ENCODE measurements around the gene KANK4.

KANK4 gene

DNA sequence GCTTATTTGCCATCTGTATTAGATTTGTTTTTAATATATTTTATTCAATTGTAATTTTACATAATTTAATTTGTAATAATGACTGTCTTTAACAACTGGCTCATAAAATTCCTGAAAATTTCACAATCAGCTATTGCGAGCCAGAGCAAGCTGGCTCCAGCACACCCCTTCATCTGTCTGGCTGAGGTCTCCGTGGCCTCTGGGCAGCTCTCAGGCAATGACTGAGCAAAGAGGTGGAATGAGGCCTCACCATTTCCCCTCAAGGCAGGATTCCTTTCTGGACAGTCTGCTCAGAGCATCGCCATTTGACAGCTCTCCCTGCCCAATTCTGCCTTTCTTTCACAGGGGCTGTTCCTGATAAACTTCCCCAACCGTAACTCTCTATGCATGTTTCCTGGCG is 5.8 kb upstream of the KANK4 start:
- Histone ChIP-seq H2AFZ (ENCODE audit: low read length) (no peak overlapping the region), H3K9ac (ENCODE audit: low read depth, low read length, poor library complexity, severe bottlenecking) (no peak overlapping the region), H3K9me3 (ENCODE audit: insufficient read depth, low read depth, low read length) (no peaks in the 10 kb centered on the region), H4K20me1 (ENCODE audit: insufficient read depth, low read length, poor library complexity, severe bottlenecking) (no peaks in the 10 kb centered on the region), H3K4me2 (ENCODE audit: low read depth, low read length, poor library complexity, severe bottlenecking) (no peak overlapping the region), H3K4me3 (ENCODE audit: low read length, poor library complexity, severe bottlenecking) (no peak overlapping the region), H3K4me1 (ENCODE audit: insufficient read depth, low read length, poor library complexity, severe bottlenecking) (no peaks in the 10 kb centered on the region), H3K36me3 (ENCODE audit: insufficient read depth, low read length) (no peaks in the 10 kb centered on the region), H3F3A (ENCODE audit: low read depth) (no peaks in the 10 kb centered on the region), H3K27me3 (ENCODE audit: insufficient read depth, low read length, poor library complexity, severe bottlenecking) (no peaks in the 10 kb centered on the region), H3K79me2 (ENCODE audit: insufficient read depth, low read length) (no peaks in the 10 kb centered on the region), H3K9me2 (replicated peaks; ENCODE audit: low read depth, low read length) (no peaks in the 10 kb centered on the region)
- TF ChIP-seq EZH2phosphoT487 (IDR thresholded peaks at IDR 0.05; ENCODE audit: borderline replicate concordance) = no peak
- TF ChIP-seq, protein P1, sequence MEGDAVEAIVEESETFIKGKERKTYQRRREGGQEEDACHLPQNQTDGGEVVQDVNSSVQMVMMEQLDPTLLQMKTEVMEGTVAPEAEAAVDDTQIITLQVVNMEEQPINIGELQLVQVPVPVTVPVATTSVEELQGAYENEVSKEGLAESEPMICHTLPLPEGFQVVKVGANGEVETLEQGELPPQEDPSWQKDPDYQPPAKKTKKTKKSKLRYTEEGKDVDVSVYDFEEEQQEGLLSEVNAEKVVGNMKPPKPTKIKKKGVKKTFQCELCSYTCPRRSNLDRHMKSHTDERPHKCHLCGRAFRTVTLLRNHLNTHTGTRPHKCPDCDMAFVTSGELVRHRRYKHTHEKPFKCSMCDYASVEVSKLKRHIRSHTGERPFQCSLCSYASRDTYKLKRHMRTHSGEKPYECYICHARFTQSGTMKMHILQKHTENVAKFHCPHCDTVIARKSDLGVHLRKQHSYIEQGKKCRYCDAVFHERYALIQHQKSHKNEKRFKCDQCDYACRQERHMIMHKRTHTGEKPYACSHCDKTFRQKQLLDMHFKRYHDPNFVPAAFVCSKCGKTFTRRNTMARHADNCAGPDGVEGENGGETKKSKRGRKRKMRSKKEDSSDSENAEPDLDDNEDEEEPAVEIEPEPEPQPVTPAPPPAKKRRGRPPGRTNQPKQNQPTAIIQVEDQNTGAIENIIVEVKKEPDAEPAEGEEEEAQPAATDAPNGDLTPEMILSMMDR (conservative IDR thresholded peaks at IDR 0.05; ENCODE audit: low read length) = no peak

DNA sequence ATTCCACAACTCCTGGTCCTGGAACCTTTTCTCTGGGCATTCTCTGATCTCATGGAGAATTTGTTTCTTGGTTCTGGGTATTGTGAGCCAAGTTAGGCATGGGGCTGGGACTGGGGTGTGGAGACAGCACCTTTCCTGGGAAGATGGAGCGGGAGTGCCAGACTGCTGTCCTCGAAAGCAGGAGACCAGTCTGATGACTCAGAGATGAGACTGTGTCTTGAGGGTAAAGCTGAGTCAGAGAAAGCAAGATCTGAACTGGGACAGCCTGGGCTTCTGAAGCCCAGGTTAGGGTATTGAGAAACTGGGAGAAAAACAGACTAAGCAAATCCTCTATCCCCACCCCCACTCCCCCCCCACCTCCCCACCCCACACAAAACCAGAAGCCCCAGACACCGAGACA is 2.2 kb upstream of the KANK4 start:
- Histone ChIP-seq H3K9me2 (replicated peaks; ENCODE audit: low read depth, low read length) (no peaks in the 10 kb centered on the region), H3K4me3 (ENCODE audit: low read length, poor library complexity, severe bottlenecking) (no peak overlapping the region), H3K4me1 (ENCODE audit: insufficient read depth, low read length, poor library complexity, severe bottlenecking) (no peaks in the 10 kb centered on the region), H3K36me3 (ENCODE audit: insufficient read depth, low read length) (no peaks in the 10 kb centered on the region), H3K9me3 (ENCODE audit: insufficient read depth, low read depth, low read length) (no peaks in the 10 kb centered on the region), H4K20me1 (ENCODE audit: insufficient read depth, low read length, poor library complexity, severe bottlenecking) (no peaks in the 10 kb centered on the region), H3K79me2 (ENCODE audit: insufficient read depth, low read length) (no peaks in the 10 kb centered on the region), H2AFZ (ENCODE audit: low read length) (no peak overlapping the region), H3K9ac (ENCODE audit: low read depth, low read length, poor library complexity, severe bottlenecking) (no peak overlapping the region), H3F3A (ENCODE audit: low read depth) (no peaks in the 10 kb centered on the region), H3K4me2 (ENCODE audit: low read depth, low read length, poor library complexity, severe bottlenecking) (no peak overlapping the region), H3K27me3 (ENCODE audit: insufficient read depth, low read length, poor library complexity, severe bottlenecking) (no peaks in the 10 kb centered on the region)
- TF ChIP-seq, protein P1 (conservative IDR thresholded peaks at IDR 0.05; ENCODE audit: low read length) = no peak
- no peak for TF ChIP-seq EZH2phosphoT487 (IDR thresholded peaks at IDR 0.05; ENCODE audit: borderline replicate concordance)

DNA sequence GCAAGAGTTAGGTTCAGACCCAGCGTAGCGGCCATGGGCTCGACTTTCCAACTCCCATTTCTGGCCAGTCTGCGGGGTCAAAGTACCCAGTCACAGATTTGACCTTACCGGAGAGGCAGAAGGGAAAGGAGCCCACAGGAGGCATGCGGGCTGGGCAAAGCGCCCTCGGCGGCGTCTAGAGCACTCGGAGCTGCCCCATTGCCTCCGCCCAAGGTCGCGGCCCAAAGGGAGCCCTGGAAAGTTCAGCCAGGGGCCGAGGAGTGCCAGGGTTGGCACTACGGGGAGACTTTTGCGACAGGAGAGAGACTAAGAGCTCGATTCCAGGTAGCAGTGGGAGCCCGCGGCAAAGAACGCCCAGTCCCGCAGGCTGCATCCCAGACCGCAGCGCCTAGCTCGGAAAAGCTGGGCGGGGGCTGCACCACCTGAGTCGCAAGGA is 896 bp downstream of the KANK4 start:
- Histone ChIP-seq H3K36me3 (ENCODE audit: insufficient read depth, low read length) (no peaks in the 10 kb centered on the region), H3K9me2 (replicated peaks; ENCODE audit: low read depth, low read length) (no peaks in the 10 kb centered on the region), H3K9ac (ENCODE audit: low read depth, low read length, poor library complexity, severe bottlenecking) (no peak overlapping the region), H3K4me2 (ENCODE audit: low read depth, low read length, poor library complexity, severe bottlenecking) (no peak overlapping the region), H3K27me3 (ENCODE audit: insufficient read depth, low read length, poor library complexity, severe bottlenecking) (no peaks in the 10 kb centered on the region), H3K79me2 (ENCODE audit: insufficient read depth, low read length) (no peaks in the 10 kb centered on the region), H4K20me1 (ENCODE audit: insufficient read depth, low read length, poor library complexity, severe bottlenecking) (no peaks in the 10 kb centered on the region), H2AFZ (ENCODE audit: low read length) (no peak overlapping the region), H3K4me3 (ENCODE audit: low read length, poor library complexity, severe bottlenecking) (no peak overlapping the region), H3K9me3 (ENCODE audit: insufficient read depth, low read depth, low read length) (no peaks in the 10 kb centered on the region), H3K4me1 (ENCODE audit: insufficient read depth, low read length, poor library complexity, severe bottlenecking) (no peaks in the 10 kb centered on the region), H3F3A (ENCODE audit: low read depth) (no peaks in the 10 kb centered on the region)
- TF ChIP-seq, protein P1 (conservative IDR thresholded peaks at IDR 0.05; ENCODE audit: low read length) = no peak
- no peak for TF ChIP-seq EZH2phosphoT487 (IDR thresholded peaks at IDR 0.05; ENCODE audit: borderline replicate concordance)

Measured in Loucy (cell line).